Measurements from ENCODE around the gene RPRD2.

GRCh38 chr1:150408800-150409199 lies 44.9 kb downstream of the RPRD2 start:
- TF ChIP-seq CTCF (IDR thresholded peaks at IDR 0.05) (no peak), POLR2AphosphoS5 (IDR thresholded peaks at IDR 0.05; ENCODE audit: insufficient read depth in 1 of 2, low read depth in 1 of 2) (no peak), POLR2A (IDR thresholded peaks at IDR 0.05) (no peak)
